NCI-H146 treated with DMSO at 0.1 percent for 48 hours (cell line): Measurements from ENCODE around the gene CHGA.
A peak's percentile ranks its signal among the peaks of the same experiment; 100 is the strongest.

Experiments
- DNase-seq: peaks from one replicate; lab custom pipeline; 2025; ENCODE audit not compliant: unreplicated experiment; lab: John Stamatoyannopoulos, UW

CHGA gene

GRCh38 chr14:92959761-92960680, 37.1 kb downstream of the CHGA start:
- DNase-seq: no peak

DNA sequence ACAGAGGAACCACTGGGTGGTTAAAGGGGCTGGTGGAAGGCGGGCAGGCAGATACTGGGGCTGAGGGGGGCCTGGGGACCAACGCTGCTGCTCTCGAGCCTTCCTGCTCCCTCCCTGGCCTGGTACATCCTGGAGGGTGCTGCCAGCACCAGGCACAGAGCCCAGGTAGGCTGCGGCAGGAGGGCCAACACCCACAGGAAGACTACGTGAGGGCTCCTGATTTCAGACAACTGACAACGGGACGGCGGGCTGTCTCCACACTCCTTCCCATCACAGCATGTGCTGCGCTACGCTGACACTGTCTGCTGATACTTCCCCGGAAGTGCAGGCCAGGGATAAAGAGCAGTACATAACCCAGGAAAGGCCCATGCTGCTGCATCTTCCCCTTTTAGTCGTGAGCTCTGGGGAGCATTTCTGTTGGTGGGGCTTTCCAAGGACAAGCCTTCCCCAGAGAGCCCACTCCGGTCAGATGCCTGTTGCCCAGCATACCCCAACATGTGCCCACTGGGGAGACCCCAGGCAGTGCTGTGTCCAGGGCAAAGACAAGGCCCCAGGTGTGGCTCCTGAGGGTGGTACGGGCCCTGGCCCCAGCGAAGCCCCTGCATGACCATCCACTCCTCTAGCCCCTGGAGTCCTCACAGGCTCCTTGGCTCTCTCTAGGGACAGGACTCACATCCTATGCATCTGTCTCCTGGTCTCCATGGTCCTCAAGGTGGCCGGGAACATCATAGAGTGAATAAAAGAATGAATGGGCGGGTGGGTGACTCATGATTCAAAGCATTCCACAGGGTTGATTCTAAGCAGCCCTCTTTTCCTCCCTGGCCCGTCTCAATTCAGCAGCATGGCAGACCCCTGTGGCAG, 38.0 kb downstream of the CHGA start:
- no peak for DNase-seq

GRCh38 chr14:92961567-92961855, 38.6 kb downstream of the CHGA start:
- no peak for DNase-seq

DNA sequence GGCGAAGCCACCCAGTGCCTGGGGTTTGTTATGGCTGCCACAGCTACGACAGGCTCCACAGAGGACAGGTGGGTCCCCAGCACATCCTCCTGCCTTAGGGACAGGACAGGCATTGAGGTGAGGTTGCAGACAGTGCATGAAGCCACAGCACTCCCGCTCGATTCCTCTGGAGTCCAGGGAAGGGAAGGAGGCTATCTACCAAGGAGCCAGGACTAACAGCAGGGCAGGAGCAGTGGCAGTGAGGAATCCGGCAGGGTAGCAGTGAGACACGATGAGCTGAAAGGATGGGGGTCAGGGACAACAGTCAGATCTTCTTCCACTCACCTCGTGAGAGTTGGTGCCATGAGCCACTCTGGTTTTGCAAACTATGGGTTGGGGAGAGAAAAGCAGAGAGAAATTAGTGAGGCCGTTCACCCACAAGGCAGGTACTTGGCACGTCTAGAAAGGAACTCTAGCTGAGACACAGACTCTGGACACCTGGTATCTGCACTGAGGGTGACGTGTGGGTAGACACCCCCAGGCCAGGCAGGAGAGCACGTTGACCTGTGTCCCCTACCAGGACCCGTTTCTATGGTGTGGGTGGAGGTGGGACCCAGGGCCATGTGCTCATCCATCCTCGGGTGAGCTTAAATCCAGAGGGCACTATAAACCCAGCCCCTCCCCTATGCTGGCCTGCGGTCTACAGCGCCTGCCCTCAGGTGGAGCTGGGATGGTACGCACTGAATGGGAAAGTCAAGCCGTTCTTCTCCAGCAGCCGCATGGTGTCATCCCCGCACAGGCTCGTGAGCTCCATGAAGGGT, 39.3 kb downstream of the CHGA start:
- DNase-seq: no peak

DNA sequence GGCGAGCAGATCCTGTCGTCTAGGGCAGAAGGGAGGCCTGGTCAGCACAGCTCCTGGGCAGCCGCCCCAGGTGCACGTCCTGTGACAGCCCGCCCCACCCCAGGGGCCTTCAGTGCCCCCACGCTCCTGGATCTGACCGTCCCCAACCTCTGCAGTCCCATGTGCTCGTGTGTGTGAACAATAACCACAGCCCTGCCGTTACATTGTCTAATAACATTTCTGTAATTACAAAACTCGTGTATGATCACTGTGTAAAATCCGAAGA, 39.8 kb downstream of the CHGA start:
- DNase-seq: no peak

- peak; percentile 47 for DNase-seq
Observed at GRCh38 chr14:92963301-92964123, 40.6 kb downstream of the CHGA start.

GRCh38 chr14:92964124-92965109, 41.5 kb downstream of the CHGA start:
- DNase-seq: no peak

DNA sequence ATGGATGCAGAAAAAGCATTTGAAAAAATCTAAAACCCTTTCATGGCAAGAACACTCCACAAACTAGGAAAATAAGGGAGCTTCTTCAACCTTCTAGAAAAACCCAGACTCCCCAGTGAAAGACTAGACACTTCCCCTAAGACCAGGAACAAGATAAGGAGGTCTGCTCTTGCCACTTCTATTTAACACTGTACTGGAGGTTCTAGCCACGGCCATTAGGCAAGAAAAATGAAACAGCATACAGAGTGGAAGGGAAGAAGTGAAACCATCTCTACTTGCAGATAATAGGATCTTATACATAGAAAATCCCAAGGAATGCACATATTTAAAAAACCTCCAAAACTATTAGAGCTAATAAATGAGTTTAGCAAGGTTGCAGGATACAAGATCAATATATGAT, 42.3 kb downstream of the CHGA start:
- no peak for DNase-seq

- DNase-seq: no peak
Observed at GRCh38 chr14:92967346-92967926, 44.5 kb downstream of the CHGA start.

DNA sequence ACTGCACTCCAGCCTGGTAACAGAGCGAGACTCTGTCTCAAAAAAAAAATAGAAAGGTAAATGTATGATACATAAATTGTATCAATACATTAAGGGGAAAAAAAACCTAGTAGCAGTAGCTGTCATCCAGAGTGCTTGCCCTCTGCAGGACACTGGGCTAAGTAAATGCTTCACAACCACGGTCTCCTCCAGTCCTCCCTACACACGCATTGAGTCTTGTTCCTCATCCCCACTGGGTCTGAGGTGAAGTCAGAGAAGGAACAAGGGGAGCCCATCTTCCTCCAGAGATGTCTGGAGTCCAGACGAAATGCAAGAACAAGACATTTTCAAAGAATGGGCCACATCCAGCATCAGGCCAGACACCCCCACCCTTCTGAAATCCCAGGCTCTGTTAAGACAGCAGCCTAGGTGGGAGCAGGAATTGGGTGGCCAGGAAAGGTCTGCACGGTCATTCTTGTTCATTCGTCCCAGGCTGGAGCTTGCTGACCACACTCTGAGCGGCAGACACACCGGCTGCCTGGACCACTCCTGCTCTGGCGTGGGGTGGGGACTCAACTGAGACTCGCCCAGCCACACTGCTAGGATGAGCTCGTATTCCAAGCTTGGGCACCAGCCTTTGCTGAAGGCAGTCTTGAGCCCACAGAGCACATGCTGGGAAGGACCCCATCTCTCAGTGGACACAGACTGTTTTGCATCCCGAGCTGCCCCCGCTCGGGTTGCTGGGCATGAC, 45.5 kb downstream of the CHGA start:
- DNase-seq: no peak

DNA sequence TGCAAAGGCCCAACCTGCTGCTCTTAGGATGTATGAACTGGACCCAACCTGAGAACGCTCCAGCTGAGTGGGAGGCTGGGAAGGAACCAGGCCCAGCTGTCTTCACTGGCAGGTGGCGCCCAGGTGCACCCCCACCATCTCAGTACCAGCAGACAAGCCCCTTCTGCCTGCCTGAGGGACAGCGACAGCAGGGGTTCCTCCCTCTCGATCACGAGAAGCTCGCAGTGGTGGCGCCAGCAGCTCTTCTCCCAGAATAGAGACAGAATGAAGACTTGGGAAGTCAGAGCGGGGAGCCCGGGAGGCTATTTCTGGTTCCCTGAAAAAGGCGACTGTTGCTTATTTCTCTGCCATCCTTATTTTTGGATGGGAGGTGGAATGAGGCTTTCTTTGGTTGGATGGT, 46.5 kb downstream of the CHGA start:
- no peak for DNase-seq

DNA sequence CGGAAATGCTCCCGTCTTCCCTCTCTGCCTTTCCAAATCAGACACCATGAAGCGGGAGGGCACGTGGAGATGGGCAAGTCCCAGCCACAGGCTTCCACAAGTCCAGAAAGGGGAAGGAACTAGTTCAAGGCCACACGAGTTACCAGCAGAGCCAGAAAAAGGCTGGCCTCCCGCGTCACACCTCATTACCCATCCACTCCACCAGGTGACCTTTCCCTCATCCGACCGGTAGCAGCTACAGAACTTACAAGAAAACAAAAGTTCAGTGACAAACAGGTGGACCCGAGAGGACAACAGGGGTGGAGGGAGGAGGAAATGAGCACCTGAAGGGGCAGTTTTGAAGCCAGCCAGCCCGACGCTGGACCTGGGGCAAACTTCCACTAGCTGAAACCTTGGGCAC, 46.9 kb downstream of the CHGA start:
- DNase-seq: no peak

GRCh38 chr14:92970271-92970670, 47.3 kb downstream of the CHGA start:
- DNase-seq: no peak

DNA sequence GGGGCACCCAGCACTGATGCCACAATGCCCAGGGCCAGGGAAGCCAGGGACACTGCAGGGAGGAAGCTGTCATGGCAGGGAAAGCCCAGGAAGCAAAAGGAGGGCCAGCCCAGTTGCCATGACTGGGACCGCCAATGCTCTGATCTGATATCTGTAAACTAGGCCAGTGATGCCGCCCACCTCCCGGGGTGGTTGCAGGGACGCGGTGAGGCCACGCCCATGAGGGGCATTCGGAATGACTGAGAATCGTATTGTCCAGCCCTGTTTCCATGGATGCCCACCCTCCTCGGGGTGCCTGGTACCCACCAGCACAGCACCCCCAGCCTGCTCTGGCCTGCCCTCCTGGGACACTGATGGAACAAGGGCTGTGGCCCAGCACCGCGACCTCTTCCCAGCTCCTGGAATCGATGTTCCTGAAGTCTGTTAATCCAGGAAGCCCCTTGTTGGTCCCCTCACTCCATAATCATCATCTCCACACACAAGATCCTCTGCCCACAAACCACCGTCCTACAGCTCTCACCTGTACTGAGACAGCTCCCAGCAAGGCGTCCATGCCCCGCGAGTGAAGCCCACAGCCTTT, 48.7 kb downstream of the CHGA start:
- no peak for DNase-seq

DNA sequence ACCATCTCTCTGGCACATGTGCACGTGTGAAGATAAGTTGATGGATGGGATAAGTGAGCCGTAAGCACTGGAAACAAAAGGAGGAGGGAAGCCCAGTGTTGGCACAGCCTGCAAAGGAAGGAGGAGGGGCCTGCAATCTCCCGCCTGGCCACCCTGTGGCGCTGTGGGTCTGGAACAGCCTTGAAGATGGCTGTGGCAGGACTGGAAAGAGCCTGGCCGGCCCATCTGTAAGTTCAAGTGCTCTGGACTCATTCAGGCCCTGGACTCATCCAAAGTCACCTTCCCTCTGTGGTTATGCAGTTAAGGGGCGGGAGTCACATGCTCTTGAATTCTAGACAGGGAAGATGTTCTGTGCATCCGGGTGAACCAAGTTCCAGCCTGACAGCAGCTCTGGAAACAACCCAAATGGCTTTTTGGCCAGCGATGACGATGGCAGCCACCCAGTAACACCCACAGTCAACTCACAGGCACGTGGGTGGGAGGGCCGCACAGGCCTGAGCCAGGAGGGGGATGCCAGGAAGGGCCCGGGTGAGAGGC, 50.4 kb downstream of the CHGA start:
- no peak for DNase-seq

DNA sequence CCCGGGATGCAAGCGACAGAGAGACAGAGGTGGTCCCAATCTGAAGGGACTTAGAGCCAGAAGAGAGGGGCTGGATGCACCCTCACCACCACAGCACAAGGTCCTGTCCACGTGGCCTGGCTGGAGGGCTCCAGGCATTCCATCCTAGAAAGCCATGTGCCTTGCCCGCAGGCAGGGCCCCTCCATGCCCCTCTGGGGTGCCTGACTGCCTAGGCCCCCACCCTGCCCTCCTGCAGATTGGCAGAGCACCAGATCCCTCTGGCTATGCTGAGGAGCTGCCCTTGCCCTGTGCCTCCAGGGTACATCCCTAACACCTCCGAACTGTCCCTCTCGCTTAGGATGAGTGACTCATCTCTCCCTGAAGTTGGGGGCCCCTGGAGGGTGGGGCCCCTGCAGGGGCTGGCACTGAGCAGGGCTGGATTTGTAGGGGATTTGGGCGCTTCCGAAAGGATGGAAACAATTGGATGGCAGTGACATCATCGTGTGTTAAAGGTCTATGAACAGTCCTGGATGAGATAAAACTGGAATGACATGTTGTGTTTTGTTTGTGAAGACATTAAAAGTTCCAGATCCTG, 50.9 kb downstream of the CHGA start:
- DNase-seq: no peak

DNA sequence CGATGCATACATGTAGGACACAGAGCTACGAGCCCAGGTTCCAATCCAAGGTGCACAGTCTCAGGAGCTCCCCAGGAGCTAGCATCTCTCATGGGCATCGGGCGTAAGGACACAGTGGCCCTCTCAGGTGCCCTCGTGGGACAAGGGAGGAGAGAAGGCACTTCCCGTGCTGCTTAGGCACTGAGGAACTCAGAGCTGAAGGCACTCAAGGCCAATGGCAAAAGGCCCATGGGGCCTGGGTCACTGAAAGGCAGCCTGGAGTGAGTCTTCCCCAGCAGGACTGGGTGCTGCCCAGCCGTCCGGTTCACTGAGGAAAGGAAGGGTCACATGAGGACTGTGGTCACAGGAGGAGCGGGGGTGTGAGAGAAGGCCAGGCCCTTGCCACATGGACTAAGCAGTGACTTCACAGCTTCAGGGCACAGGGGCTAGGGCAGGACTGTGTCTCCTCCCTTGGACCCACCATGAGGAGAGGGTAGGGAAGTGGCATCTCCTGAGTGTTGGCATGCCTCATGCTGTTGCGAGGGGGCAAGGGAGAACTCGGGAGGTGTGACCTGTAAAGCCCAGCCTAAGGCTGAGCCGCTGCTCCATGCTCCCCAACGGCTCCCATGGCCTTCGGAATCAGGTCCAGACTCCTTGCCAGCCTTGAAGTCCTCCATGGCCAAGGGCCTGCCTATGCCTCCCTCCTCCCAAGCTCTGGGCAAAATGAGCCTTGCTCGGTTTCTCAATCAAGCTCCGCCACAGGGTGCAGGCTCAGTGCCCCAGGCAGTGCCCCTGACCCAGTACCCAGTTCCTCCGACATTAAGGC, 51.8 kb downstream of the CHGA start:
- DNase-seq: no peak
